HG03342 (cell line): Measurements from ENCODE around the gene CEP89.
A peak's percentile ranks its signal among the peaks of the same experiment; 100 is the strongest.
"Not testable (repeated sequence)": the region's sequence is repeated elsewhere in the genome, so short reads cannot be mapped to it uniquely, and the experiment has no call there.

Source experiments
- ATAC-seq: cut with Tn5 transposase; IDR thresholded peaks from one replicate; pipeline ENCODE4 v1.9.1; 2021; ENCODE audit warnings: mild to moderate bottlenecking, moderate library complexity; ENCODE audit not compliant: unreplicated experiment

Gene CEP89

GRCh38 chr19:32971715-32972540 lies at the start of gene CEP89, which contains the start of gene FAAP24:
Gene CEP89, minus strand, starts transcription at chr19:32971958. Its CDS starts 84 bp downstream, at chr19:32971874.
Gene FAAP24, plus strand, starts transcription at chr19:32972242. Its CDS starts 955 bp downstream, at chr19:32973197.
- ATAC-seq = peak; percentile 98

DNA sequence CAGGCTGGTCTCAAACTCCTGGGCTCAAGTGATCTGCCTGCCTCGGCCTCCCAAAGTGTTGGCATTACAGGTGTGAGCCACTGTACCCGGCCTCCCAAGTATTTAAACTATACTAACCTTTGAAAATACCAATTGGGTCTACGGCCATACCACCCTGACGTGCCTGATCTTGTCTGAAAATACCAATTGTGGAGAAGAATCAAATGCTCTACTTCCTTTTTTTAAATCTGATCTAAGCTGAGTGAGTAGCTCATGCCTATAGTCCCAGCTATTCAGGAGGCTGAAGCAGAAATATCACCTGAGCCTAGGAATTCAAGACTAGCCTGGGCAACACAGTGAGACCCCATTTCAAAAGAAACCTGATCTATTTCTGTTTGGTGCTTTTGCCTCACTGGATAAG lies 39.1 kb upstream of the CEP89 start:
- not testable (repeated sequence) for ATAC-seq

DNA sequence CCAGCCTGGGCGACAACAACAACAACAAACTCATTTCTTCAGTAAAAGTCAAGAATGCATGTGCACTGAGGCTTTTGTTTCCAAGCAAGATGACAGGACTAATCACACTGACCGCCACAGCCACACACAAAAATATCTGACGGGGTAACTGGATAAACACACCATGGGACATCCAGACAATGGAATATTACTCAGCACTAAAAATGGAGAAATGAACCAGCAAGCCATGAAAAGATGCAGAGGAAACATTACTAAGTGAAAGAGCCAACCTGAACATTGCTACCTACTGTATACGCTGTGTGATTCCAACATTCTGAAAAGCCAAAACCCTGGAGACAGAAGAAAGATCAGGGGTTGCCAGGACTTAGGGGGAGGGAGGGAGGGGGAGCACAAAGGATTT lies 37.0 kb upstream of the CEP89 start:
- ATAC-seq = no peak

DNA sequence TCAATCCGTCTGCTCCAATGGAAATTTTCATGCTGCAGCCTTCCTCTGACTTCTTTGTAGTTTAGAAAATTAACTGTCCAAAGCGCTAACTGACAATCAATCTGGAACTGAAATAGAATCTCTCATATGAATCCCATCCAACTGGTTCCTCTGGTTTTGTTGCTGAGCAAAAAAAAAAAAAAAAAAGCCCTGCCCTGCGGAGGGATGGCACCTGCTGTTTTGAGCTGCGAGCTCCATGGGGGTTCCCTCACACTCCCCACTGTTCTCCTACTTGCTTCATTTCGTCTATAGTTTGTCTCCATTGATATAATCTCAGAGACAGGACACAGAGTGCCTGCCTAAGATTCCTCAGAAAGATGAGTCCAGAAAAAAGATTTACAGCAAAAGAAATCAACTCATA lies 33.7 kb upstream of the CEP89 start:
- ATAC-seq = no peak

- not testable (repeated sequence) for ATAC-seq
Measured at GRCh38 chr19:33003424-33004024, 31.8 kb upstream of the CEP89 start.

DNA sequence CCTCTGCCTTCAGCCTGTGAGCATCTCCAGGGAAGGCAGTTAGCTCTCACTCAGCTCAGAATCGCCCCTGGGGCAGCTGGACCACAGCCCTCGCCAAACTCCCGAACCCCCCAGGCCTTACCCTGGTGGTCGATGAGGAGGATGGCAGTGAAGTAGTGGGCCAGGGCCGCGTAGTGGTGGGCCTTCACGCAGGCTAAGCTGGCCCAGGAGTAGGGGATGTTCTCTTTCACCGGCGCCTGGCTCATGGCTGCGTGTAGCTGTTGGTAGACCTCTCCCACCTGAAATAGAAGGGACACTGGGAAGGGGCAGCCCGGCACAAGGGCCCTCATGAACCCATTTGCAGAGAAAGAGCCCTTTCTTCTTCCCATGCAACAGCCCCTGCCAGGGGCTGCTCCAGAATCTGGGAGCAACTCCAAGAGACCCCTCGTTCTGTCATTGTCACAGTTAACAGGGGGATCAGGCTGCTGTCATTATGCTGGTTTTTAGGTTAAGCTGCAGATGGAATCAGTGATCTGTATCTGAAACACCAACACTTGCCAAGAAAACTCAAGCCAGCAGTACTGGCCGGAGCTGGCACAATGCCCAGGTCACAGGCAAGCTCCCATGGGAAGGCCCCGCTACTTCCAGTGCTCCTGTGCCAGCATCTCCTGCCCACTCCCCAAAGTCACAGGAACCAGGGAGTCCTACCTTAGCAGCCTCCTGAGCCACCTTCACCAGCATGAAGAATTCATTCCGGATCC lies 30.5 kb upstream of the CEP89 start:
- ATAC-seq = not testable (repeated sequence)

DNA sequence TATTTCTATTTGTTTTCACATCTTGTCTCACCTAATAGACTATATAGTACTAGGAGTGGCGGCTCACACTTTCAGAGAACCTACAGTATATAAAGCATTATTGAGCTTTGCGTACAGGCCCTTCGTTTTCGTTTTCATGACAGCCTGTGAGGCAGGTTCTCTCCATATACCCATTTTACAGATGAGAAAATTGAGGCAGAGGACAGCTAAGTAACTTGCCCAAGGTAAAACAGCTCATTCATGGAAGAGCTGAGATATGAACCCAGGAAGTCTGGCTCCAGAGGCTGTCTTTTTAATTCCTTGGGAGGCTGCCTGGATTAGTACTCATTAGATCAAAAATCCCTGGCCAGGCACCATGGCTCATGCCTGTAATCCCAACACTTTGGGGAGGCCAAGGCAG lies 29.2 kb upstream of the CEP89 start:
- ATAC-seq = no peak

- no peak for ATAC-seq
Measured at GRCh38 chr19:33000510-33000909, 28.8 kb upstream of the CEP89 start.

- no peak for ATAC-seq
Measured at GRCh38 chr19:32998722-32999121, 27.0 kb upstream of the CEP89 start.

GRCh38 chr19:32997716-32998355 lies 26.1 kb upstream of the CEP89 start:
- ATAC-seq = no peak

DNA sequence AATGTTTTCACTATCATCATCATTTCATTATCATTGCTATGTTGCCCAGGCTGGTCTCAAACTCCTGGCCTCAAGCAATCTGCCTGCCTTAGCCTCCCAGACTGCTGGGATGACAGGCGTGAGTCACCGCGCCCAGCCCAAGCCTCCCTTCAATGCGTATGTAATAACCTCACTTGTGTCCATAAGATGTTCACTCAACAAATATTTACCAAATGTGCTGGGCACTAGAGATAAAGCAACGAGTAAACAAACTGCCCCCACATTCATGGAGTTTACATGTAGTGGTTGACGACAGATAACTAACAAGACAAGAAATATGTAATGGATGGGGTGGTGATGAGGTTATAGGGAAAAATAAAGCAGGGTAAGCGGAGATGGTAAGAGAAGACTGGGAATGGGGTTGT lies 25.3 kb upstream of the CEP89 start:
- ATAC-seq = not testable (repeated sequence)

DNA sequence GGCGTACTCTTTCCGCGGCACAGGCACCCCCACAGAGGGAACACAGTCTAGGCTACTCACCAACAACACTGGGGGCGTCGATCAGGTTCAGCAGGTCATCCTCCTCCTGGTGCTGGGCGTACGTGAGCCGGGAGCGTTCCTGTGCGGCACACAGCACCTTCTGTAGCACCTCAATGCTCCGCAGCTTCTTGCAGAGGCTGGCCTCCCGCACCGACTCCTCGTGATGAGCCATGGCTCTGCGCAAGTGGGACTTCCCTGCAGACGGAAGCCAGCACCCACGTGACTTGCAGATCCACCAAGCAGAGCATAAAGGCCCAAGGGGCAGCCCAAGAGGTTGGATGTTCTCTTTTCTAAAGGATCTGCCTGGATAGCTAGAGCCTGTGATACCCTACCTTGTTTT lies 24.2 kb upstream of the CEP89 start:
- not testable (repeated sequence) for ATAC-seq

DNA sequence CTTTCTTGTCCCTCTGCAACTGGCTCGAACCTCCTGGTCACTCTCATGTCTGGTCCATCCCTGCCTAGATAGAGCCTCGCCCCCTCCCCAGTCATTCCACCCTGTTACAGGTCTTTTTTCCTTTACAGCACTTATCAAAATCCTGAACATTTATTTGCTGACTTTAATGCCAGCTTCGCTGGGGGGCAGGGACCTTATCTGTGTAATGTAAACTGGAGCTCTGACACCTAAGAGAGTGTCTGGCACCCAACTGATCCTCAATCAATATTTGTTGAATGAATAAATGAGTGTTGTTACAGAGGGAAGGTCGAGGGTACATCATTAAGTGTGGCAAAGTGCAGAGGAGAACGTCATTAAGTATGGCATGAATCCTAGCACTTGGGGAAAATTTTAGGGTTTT lies 17.0 kb upstream of the CEP89 start:
- no peak for ATAC-seq

DNA sequence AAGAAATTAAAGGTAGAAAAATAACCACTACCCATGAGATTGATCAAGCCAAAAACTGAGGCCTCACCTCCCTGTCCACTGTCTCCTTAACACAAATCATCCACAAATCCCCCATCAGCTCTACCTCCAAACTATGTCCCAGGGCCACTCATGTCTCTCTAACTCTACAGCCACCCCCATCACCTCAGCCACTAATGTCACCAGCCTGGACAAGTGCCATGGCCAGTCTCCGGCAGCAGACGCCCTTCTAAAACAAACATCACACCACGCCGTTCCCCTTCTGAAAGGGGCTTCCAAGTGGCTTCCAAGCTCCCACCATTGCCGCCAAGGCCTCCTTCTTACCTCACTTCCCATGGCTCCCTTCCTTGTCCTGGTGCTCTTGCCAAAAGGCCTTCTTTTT lies 16.5 kb upstream of the CEP89 start:
- not testable (repeated sequence) for ATAC-seq

DNA sequence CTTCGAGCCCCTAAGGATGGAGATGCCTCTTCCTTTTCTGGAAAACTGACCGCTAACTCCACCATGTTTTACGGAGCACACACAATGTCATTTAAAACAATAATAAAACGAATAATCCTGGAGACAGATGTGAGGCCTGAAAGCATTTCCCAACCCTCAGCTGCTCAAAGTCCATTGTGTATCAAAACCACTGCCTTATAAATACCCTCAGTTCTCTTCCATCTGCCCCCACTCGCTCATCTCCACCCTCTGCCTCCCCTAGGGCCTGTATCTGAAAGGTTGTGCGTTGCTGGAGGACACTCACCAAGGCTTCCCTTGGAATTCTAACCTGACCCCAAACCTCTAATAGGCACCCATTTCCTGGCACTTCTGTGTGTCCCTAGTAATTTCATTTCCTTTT lies 10.7 kb upstream of the CEP89 start:
- not testable (repeated sequence) for ATAC-seq

GRCh38 chr19:32979807-32980206 lies 8.0 kb upstream of the CEP89 start:
- not testable (repeated sequence) for ATAC-seq

DNA sequence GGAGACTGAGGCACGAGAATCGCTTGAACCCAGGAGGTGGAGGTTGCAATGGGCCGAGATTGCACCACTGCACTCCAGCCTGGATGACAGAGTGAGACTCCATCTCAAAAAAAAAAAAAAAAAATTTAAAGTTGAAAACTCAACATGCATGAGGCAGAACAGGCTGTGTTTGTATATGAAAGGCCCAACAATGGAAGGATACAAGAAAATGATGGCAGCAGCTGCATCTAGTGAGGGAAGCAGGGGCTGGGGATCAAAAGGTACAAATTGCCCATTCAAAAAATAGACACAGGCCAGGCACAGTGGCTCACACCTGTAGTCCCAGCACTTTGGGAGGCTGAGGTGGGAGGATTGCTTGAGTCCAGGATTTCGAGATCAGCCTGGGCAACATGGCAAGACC lies 6.1 kb upstream of the CEP89 start:
- not testable (repeated sequence) for ATAC-seq

DNA sequence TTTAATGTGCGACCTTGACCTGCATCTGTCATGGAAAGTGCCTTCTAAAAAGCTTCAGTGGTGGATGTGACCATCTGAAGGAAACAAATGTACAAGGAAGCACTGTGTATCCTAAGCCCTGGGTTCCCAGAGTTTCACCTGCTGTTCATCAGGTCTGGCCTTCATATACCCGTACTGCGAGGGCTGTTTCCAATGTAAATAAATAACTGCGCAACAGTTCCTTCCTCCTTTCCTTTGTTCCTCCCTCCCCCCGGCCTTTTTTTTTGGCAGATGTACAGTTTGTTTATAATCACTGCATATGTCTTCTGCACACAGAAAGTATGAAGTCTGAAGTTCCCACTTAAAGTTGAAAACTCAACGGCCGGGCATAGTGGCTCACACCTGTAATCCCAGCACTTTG lies 5.5 kb upstream of the CEP89 start:
- no peak for ATAC-seq

GRCh38 chr19:32976223-32976805 lies 4.6 kb upstream of the CEP89 start:
- no peak for ATAC-seq

GRCh38 chr19:32971012-32971595 lies 654 bp downstream of the CEP89 start:
- ATAC-seq = no peak
